Ammon's horn (tissue), 1 donor: ENCODE data around the gene UIMC1.

Experiments used
- DNase-seq: peaks from one replicate; pipeline ENCODE4 v3.0.0-alpha.2; 2016; ENCODE audit warnings: low spot score

UIMC1 gene

GRCh38 chr5:176870110-176870591, 136.4 kb downstream of the UIMC1 start:
- peak; percentile 25 for DNase-seq

- DNase-seq, result no peak
Measured at GRCh38 chr5:176869501-176870109, 137.0 kb downstream of the UIMC1 start.

- no peak for DNase-seq
Measured at GRCh38 chr5:176868731-176869130, 137.8 kb downstream of the UIMC1 start.

GRCh38 chr5:176868126-176868525, 138.5 kb downstream of the UIMC1 start:
- no peak for DNase-seq

- DNase-seq, result no peak
Measured at GRCh38 chr5:176866707-176867310, 139.8 kb downstream of the UIMC1 start.

GRCh38 chr5:176865964-176866363, 140.6 kb downstream of the UIMC1 start:
- no peak for DNase-seq

GRCh38 chr5:176864755-176865154, 141.8 kb downstream of the UIMC1 start:
- DNase-seq, result no peak

GRCh38 chr5:176863765-176864098, 142.8 kb downstream of the UIMC1 start:
- DNase-seq, result no peak

- DNase-seq, result peak; percentile 27
Measured at GRCh38 chr5:176863041-176863764, 143.4 kb downstream of the UIMC1 start.

- DNase-seq, result no peak
Measured at GRCh38 chr5:176862330-176862995, 144.1 kb downstream of the UIMC1 start.

- DNase-seq, result no peak
Measured at GRCh38 chr5:176861276-176861675, 145.3 kb downstream of the UIMC1 start.

GRCh38 chr5:176860381-176860780, 146.2 kb downstream of the UIMC1 start:
- no peak for DNase-seq

- no peak for DNase-seq
Measured at GRCh38 chr5:176859916-176860315, 146.7 kb downstream of the UIMC1 start.

- DNase-seq, result no peak
Measured at GRCh38 chr5:176857894-176858273, 148.7 kb downstream of the UIMC1 start.

GRCh38 chr5:176857216-176857893, 149.2 kb downstream of the UIMC1 start:
- peak; percentile 31 for DNase-seq

- no peak for DNase-seq
Measured at GRCh38 chr5:176856746-176857145, 149.8 kb downstream of the UIMC1 start.

GRCh38 chr5:176855598-176855997, 151.0 kb downstream of the UIMC1 start:
- DNase-seq, result no peak
